NCI-H2196 (cell line): Measurements from ENCODE around the gene PRELP.
A peak's percentile ranks its signal among the peaks of the same experiment; 100 is the strongest.
"Not testable (repeated sequence)": the region's sequence is repeated elsewhere in the genome, so short reads cannot be mapped to it uniquely, and the experiment has no call there.

Experiments used
- DNase-seq: peaks from one replicate; lab custom pipeline; 2025; ENCODE audit not compliant: unreplicated experiment; lab: John Stamatoyannopoulos, UW

The PRELP gene

GRCh38 chr1:203504400-203505250 lies 29.0 kb downstream of the PRELP start:
- DNase-seq, result peak; percentile 85

- DNase-seq, result no peak
Observed at GRCh38 chr1:203505526-203506204, 30.1 kb downstream of the PRELP start.

DNA sequence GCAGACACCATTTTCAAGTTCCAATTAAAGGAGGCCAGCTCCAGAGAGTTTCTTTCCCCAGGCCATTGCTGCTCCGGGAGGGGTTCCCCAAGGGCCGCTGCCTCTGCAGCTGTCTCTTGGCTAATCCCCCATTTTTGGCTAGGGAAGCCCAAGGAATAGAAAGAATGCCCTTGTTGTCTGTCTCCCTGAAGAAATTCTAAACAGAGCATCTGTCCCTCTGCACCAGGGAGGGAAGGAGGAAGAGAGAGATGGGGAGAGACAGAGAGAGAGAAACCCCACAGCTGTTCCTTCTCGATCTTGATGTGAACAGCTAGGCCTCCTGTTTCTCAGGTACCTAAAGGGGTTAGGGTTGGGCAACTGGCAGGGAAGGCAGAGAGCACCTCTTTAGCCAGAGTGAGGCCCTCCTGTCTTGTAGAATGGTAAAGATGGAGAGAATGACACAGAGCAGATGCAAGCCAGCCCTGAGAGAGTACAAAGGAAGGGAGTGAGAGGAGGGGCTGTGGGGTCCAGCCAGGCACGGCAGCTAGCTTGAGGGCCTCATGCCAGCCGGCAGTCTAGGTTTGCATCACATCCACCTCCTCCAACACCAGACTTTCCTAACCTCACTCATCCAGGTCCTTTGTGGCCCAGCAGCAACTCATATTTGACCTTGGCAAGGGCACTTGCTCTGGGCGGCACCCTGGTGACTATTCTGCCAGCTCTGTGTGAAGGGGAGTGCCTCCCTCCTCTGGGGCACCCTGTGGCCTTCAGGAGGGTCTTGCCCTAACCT lies 31.4 kb downstream of the PRELP start:
- no peak for DNase-seq

GRCh38 chr1:203507759-203508158 lies 32.2 kb downstream of the PRELP start:
- DNase-seq, result no peak

DNA sequence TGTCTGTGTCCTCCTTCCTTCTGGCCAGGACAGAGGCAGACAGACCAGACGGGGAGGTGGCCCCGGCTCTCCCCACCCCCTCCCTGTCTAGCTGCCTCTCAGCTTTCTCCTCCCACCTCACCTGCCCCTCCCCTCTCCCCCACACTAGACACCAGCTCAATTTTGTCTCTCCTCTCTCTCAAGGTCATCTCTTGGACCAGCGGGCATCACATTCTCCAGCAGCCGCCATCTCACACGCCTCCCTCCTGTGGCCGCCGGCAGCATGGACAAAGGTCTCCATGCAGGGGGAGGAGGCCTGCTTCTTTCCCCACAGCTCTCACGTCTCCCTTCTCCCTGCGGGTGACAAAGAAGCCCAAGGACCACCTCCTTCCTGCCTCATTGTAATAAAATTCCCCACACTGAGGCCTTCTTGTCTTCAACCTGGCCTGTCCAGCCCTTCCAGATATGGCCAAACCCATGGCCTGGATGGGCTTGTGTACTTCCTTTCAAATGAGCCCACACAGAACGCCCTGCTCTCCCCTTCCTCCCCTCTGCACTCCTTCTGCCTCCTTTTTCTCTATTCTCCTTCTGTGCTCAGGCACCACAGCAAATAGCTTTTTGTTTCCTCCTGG lies 33.0 kb downstream of the PRELP start:
- no peak for DNase-seq

DNA sequence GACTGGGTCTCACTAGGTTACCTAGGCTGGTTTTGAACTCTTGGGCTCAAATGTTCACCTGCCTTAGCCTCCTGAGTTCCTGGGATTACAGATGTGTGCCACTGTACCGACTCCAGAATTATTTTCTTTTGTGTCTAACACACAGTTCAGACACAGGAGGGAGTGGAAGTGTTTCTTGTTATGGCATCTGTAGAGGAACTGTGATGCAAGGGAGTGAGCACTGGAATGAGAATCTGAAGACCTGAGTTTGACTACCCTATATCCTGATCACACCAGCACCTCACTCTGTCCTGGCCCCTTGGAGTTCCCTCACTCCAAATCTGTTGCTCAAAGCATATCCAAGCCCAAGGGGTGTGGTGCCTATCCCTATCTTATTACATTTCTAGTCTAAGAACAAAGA lies 33.5 kb downstream of the PRELP start:
- no peak for DNase-seq

DNA sequence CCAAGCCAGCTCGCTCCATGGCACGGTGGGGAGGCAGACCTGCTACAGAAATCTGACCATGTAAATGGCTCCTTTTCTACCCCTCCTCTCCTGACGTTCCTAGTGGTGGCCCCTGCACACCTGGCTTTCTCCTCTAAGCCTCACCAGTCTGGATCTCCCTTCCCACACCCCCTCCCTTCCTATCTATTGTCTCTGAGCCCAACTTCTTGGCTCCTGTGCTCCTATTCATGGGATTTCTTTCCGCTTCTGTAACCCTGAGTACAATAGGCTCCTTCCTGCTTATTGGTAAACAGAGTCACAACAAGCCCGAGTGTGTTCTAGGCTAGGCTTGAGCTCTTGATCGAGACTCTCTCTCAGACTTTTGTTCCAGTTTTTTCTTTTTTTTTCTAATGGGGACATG lies 35.9 kb downstream of the PRELP start:
- DNase-seq, result no peak

GRCh38 chr1:203511930-203512329 lies 36.3 kb downstream of the PRELP start:
- DNase-seq, result no peak

GRCh38 chr1:203512517-203512847 lies 36.9 kb downstream of the PRELP start:
- DNase-seq, result no peak

GRCh38 chr1:203512848-203513584 lies 37.4 kb downstream of the PRELP start:
- no peak for DNase-seq

DNA sequence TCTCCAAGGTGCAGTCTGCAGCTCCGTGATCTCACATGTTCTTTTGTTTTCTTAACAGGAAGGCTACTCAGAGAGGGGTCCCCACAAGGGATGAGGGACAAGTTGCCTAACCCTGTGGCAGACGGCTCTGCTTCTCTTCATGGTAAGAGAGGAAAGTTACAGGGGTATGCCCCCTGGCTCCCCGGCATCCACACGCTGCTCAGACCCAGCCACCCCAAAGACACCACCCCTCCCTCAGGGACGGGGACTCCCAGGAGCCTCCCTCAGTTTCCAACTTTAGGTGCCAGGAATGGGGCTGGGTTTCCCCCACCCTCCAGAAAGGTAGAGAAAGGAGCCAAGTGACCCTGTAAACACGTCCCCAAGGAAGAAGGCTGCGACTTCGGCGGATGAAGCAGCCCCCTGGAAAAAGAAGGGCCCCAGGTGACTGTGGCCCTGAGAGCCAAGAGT lies 38.0 kb downstream of the PRELP start:
- no peak for DNase-seq

DNA sequence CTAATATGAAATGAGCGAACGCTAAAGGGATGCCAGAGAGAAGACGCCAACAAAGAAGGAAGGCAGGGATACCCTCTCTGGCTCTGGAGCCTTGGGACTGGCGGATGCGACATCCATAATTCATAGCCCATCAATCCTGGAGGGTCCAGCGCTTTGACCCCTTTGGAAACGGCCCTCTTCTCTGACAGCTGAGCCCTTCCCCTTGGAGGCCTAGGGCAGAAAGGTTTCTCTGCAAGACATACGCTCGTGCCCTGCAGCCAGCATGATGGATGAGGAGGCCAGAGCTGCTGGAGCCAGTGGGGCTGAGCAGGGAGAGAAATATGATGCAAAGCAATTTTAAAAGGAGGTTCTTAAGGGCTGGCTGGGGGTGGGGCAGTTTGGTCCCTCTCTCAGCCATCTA lies 40.6 kb downstream of the PRELP start:
- DNase-seq, result no peak

- DNase-seq, result no peak
Observed at GRCh38 chr1:203516906-203517305, 41.3 kb downstream of the PRELP start.

- DNase-seq, result no peak
Observed at GRCh38 chr1:203517426-203518110, 42.0 kb downstream of the PRELP start.

DNA sequence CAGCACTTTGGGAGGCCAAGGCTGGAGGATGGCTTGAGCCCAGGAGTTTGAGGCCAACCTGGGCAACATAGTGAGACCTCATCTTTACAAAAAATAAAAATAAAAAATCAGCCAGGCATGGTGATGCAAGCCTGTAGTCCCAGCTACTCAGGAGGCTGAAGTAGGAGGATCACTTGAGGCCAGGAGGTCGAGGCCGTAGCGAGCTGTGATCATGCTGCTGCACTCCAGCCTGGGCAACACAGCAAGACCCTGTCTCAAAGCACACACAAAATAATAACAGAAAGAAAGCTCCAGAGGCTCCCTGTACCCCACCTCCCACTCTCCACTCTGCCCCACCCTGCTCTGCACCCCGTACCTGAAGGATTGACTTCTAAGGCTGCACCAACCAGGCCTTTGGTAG lies 42.5 kb downstream of the PRELP start:
- not testable (repeated sequence) for DNase-seq

DNA sequence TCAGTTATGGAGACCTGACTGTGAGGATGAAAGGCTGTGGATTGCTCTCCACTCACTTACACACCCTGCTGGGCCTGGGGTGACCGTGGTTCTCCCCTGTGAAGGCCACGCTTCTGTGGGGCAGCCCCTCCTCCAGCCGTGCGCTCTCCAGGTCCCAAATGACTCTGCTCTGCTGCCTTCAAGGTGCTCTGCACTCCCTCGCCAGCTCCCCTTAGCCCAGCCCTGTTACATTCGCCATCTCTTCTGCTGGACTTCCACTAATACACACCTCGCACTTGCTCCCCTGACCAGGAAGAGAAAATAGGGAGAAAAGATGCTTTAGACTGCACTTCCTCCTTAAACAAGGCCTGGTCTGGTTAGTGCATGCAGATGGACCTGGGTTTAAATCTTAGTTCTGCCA lies 42.9 kb downstream of the PRELP start:
- no peak for DNase-seq

GRCh38 chr1:203519053-203519840 lies 43.6 kb downstream of the PRELP start:
- DNase-seq, result no peak

GRCh38 chr1:203519896-203520295 lies 44.3 kb downstream of the PRELP start:
- no peak for DNase-seq

- peak; percentile 27 for DNase-seq
Observed at GRCh38 chr1:203520315-203520714, 44.7 kb downstream of the PRELP start.
